ENCODE measurements around the gene CD68.
"Not testable (repeated sequence)": the region's sequence is repeated elsewhere in the genome, so short reads cannot be mapped to it uniquely, and the experiment has no call there.

The CD68 gene

DNA sequence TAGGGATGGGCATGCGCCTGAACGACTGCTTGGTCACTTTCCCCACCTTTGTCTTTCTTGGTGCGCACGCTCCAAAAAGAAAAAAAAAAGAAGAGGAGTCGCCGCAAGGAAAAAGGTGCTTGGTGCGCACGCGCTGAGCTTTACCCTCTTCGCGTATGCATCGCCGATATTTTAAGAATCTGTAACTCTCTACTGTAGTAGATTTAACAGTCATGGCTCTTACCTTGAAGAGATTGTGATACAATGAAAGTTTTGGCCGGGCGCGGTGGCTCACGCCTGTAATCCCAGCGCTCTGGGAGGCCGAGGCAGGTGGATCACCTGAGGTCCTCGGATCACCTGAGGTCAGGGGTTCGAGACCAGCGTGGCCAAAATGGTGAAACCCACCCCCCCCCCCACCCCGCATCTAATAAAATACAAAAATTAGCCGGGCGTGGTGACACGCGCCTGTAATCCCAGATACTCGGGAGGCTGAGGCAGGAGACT lies 35.9 kb downstream of the CD68 start:
- no peak for TF ChIP-seq CTCF (IDR thresholded peaks at IDR 0.05; ENCODE audit: control insufficient read depth, extremely low read depth, insufficient read depth)
- H3K4me3 ChIP-seq (ENCODE audit: low read depth, low read length), result peak overlapping the region; percentile 37
- no peak for DNase-seq (ENCODE audit: low read depth)

GRCh38 chr17:7618608-7619007 lies 39.2 kb downstream of the CD68 start:
- no peak for DNase-seq (ENCODE audit: low read depth)
- TF ChIP-seq CTCF (IDR thresholded peaks at IDR 0.05; ENCODE audit: control insufficient read depth, extremely low read depth, insufficient read depth), result no peak

DNA sequence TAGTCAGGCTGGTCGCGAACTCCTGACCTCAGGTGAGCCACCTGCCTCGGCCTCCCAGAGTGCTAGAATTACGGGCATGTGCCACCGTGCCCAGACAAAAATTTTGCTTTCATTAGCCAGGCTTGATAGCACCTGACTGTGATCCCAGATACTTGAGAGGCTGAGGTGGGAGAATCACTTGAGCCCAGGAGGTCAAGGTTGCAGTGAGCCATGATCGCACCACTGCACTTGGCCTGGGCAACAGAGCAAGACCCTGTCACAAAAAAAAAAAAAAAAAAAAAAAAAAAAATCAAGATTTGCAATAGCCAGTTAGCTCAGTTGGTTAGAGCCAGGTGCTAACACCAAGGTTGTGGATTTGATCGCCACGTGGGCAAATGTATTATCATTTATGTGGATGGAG lies 41.4 kb downstream of the CD68 start:
- no peak for DNase-seq (ENCODE audit: low read depth)
- TF ChIP-seq CTCF (IDR thresholded peaks at IDR 0.05; ENCODE audit: control insufficient read depth, extremely low read depth, insufficient read depth), result no peak
- no peak overlapping the region for H3K4me3 ChIP-seq (ENCODE audit: low read depth, low read length)

More at GRCh38 chr17:7618608-7619007, 39.2 kb downstream of the CD68 start:
- H3K4me3 ChIP-seq (ENCODE audit: low read depth, low read length), result no peak overlapping the region

DNA sequence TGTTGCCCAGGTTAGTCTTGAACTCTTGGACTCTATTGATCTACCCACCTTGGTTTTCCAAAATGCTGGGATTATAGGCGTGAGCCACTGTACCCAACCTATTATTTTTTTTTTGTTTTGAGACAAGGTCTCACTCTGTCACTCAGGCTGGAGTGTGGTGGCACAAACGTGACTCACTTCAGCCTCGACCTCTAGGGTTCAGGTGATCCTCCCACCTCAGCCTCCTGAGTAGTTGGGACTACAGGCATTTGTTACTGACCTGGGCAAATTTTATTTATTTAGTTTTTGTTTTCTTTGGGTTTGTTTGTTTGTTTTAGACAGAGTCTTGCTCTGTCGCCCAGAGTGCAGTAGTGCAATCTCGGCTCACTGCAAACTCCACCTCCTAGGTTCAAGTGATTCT lies 44.2 kb downstream of the CD68 start:
- TF ChIP-seq CTCF (IDR thresholded peaks at IDR 0.05; ENCODE audit: control insufficient read depth, extremely low read depth, insufficient read depth), result no peak
- DNase-seq (ENCODE audit: low read depth), result no peak
- no peak overlapping the region for H3K4me3 ChIP-seq (ENCODE audit: low read depth, low read length)

DNA sequence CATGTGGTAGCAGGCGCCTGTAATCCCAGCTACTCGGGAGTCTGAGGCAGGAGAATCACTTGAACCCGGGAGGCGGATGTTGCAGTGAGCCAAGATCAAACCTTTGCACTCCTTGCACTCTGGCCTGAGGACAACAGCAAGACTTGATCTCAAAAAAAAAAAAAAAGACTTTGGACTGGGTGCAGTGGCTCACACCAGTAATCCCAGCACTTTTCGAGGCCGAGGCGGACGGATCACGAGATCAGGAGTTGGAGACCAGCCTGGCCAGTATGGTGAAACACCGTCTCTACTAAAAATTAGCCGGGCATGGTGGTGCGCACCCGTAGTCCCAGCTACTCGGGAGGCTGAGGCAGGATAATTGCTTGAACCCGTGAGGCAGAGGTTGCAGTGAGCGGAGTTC lies 46.3 kb downstream of the CD68 start:
- DNase-seq (ENCODE audit: low read depth); H3K4me3 ChIP-seq (ENCODE audit: low read depth, low read length): not testable (repeated sequence)

DNA sequence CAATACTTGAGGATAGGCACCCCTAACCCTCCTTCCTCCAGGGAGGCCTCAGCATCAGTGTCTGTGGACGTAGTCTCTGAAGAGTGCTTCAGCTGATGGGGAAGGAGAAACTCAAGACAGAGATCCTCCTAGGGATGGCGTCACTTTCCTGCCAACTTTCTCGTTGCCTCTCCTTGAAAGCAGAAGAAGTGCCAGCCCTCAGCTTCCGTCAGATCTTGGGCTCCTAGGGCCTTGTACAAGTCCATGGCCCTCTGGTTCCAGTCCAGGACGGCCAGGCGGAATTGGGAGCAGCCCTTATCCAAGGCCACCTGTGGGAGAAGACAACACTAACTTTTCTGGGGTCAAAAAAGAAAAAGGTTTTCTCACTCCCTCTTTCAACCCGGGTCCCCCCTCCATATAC lies 46.9 kb downstream of the CD68 start:
- no peak for TF ChIP-seq CTCF (IDR thresholded peaks at IDR 0.05; ENCODE audit: control insufficient read depth, extremely low read depth, insufficient read depth)
- H3K4me3 ChIP-seq (ENCODE audit: low read depth, low read length), result peak overlapping the region; percentile 90
- no peak for DNase-seq (ENCODE audit: low read depth)

GRCh38 chr17:7626956-7627249 lies 47.5 kb downstream of the CD68 start:
- no peak for TF ChIP-seq CTCF (IDR thresholded peaks at IDR 0.05; ENCODE audit: control insufficient read depth, extremely low read depth, insufficient read depth)
- peak overlapping the region; percentile 90 for H3K4me3 ChIP-seq (ENCODE audit: low read depth, low read length)
- no peak for DNase-seq (ENCODE audit: low read depth)

Measured in LNCaP clone FGC (cell line).